Skeletal muscle satellite cell (primary cell): ENCODE measurements around the gene CRYGC.
"Not testable (repeated sequence)": the region's sequence is repeated elsewhere in the genome, so short reads cannot be mapped to it uniquely, and the experiment has no call there.

Experiments
- H3K27me3 ChIP-seq: 2 replicates; pipeline ENCODE4 v1.7.0; 2013; ENCODE audit warnings: low read length; ENCODE audit not compliant: control insufficient read depth, insufficient read depth
- H3K36me3 ChIP-seq: 2 replicates; pipeline ENCODE4 v1.7.0; 2013; ENCODE audit warnings: mild to moderate bottlenecking, control low read depth, low read length; ENCODE audit not compliant: insufficient read depth
- H3K4me1 ChIP-seq: 2 replicates; pipeline ENCODE4 v1.7.0; 2013; ENCODE audit warnings: low read length; ENCODE audit not compliant: control insufficient read depth, insufficient read depth
- H3K4me2 ChIP-seq: 2 replicates; pipeline ENCODE4 v1.7.0; 2013; ENCODE audit warnings: mild to moderate bottlenecking, low read length
- H3K4me3 ChIP-seq: 2 replicates; pipeline ENCODE4 v1.7.0; 2013; ENCODE audit warnings: low read length
- H3K9ac ChIP-seq: 2 replicates; pipeline ENCODE4 v1.7.0; 2013; ENCODE audit warnings: mild to moderate bottlenecking, low read depth, low read length, moderate library complexity
- H3K9me3 ChIP-seq: replicated peaks from 2 replicates; pipeline ENCODE4 v1.7.0; 2013; ENCODE audit warnings: mild to moderate bottlenecking, control low read depth, low read length

The CRYGC gene

GRCh38 chr2:208101716-208102631, 27.7 kb downstream of the CRYGC start:
- no peaks in the 10 kb centered on the region for H3K9me3 ChIP-seq
- no peak overlapping the region for H3K4me3 ChIP-seq
- no peak overlapping the region for H3K9ac ChIP-seq
- peaks cover 5% of the 10 kb centered on the region for H3K4me1 ChIP-seq
- no peak overlapping the region for H3K4me2 ChIP-seq
- H3K36me3 ChIP-seq, result no peaks in the 10 kb centered on the region
- H3K27me3 ChIP-seq, result peaks cover 14% of the 10 kb centered on the region

- Histone ChIP-seq H3K4me1 (peaks cover 5% of the 10 kb centered on the region), H3K27me3 (peaks cover 14% of the 10 kb centered on the region), H3K9ac (no peak overlapping the region), H3K4me3 (no peak overlapping the region), H3K36me3 (no peaks in the 10 kb centered on the region), H3K9me3 (no peaks in the 10 kb centered on the region), H3K4me2 (no peak overlapping the region)
Measured at GRCh38 chr2:208099682-208100470, 29.8 kb downstream of the CRYGC start.

DNA sequence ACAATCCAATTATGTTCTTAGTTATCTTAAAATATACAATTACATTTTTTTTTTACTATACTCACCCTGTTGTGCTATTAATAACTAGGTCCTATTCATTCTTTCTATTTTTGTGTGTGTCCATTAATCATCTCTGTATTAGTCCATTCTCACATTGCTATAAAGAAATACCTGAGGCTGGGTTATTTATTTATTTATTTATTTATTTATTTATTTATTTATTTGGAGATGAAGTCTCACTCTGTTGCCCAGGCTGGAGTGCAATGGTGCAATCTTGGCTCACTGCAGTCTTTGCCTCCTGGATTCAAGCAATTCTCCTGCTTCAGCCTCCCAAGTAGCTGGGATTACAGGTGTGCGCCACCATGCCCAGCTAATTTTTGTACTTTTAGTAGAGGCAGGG, 30.9 kb downstream of the CRYGC start:
- not testable (repeated sequence) for H3K9me3 ChIP-seq, H3K4me1 ChIP-seq, H3K36me3 ChIP-seq, H3K4me2 ChIP-seq, H3K27me3 ChIP-seq, H3K9ac ChIP-seq, H3K4me3 ChIP-seq

DNA sequence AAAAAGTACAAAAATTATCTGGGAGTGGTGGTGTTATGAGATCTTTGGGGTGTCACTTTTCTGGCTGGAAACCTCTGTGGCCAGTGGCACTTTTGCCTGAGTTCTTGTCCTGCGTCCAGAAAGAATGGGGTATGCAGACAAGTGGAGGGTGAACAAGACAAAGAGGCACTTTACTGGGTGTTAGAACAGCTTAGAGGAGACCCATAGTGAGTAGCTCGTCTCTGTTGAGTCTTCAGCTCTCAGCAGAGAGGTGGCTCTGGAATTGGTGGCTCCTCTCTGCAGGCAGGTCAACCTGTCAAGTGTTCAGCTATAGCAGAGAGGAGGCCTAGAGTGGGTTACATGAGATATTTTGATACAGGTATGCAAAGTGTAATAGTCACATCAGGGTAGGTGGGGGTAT, 31.4 kb downstream of the CRYGC start:
- Histone ChIP-seq H3K36me3 (no peaks in the 10 kb centered on the region), H3K4me3 (no peak overlapping the region), H3K9me3 (no peaks in the 10 kb centered on the region), H3K4me1 (peaks cover 5% of the 10 kb centered on the region), H3K27me3 (peaks cover 8% of the 10 kb centered on the region), H3K4me2 (no peak overlapping the region), H3K9ac (no peak overlapping the region)

GRCh38 chr2:208097801-208098200, 31.8 kb downstream of the CRYGC start:
- Histone ChIP-seq H3K4me1 (peaks cover 5% of the 10 kb centered on the region), H3K9me3 (no peaks in the 10 kb centered on the region), H3K9ac (no peak overlapping the region)

DNA sequence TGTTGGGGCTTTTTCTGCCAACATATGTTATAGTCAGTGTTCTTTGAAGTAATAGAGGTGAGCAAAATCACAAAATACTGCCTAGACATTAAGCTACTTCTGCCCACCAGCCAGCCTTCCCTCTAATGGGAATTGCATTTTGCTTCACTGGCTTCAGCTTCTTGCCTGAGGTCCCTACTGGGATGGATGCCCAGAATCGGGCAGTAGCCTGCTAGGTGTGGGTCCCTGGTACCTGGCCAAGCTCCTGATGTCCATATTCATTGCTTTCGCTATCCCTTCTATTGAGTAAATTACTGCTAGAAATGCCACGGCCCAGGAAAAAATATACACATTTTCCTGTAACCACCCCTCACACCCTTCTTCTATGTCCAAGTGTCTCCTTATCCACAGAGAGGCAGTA, 32.3 kb downstream of the CRYGC start:
- Histone ChIP-seq H3K9me3 (no peaks in the 10 kb centered on the region), H3K36me3 (no peaks in the 10 kb centered on the region), H3K9ac (no peak overlapping the region), H3K27me3 (peaks cover 11% of the 10 kb centered on the region), H3K4me2 (no peak overlapping the region), H3K4me3 (no peak overlapping the region), H3K4me1 (peaks cover 5% of the 10 kb centered on the region)

More at GRCh38 chr2:208097801-208098200, 31.8 kb downstream of the CRYGC start:
- Histone ChIP-seq H3K4me2 (no peak overlapping the region), H3K36me3 (no peaks in the 10 kb centered on the region), H3K27me3 (peaks cover 8% of the 10 kb centered on the region), H3K4me3 (no peak overlapping the region)

DNA sequence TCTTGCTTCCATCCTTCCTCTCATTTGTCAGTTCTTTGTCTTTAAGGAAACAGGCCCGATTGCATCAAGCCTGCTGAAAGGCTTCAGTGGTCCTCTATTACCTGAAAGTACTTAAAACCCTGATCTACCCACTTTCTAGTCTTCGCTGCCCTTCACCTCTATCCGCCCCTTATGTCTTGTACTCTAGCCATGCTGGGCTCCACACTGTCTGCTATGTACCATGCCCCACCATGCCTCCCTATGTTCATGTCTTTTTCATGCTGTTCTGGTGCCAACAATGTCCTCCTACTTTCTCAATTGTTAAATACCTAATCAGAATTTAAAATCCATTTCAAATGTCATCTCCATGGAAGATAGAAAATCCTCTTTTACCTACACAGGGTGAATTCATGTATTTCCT, 33.5 kb downstream of the CRYGC start:
- no peak overlapping the region for H3K4me2 ChIP-seq
- peaks cover 5% of the 10 kb centered on the region for H3K4me1 ChIP-seq
- peaks cover 14% of the 10 kb centered on the region for H3K27me3 ChIP-seq
- H3K36me3 ChIP-seq, result no peaks in the 10 kb centered on the region
- no peak overlapping the region for H3K4me3 ChIP-seq
- H3K9me3 ChIP-seq, result no peaks in the 10 kb centered on the region
- H3K9ac ChIP-seq, result no peak overlapping the region

- Histone ChIP-seq H3K4me3 (no peak overlapping the region), H3K9ac (no peak overlapping the region), H3K4me2 (no peak overlapping the region), H3K27me3 (peaks cover 14% of the 10 kb centered on the region), H3K4me1 (peaks cover 5% of the 10 kb centered on the region), H3K36me3 (no peaks in the 10 kb centered on the region), H3K9me3 (no peaks in the 10 kb centered on the region)
Measured at GRCh38 chr2:208093128-208093527, 36.5 kb downstream of the CRYGC start.

- H3K36me3 ChIP-seq, result no peaks in the 10 kb centered on the region
- H3K4me2 ChIP-seq, result no peak overlapping the region
- H3K9ac ChIP-seq, result no peak overlapping the region
- no peak overlapping the region for H3K4me3 ChIP-seq
- peaks cover 17% of the 10 kb centered on the region for H3K27me3 ChIP-seq
- H3K4me1 ChIP-seq, result peaks cover under 1% of the 10 kb centered on the region
- no peaks in the 10 kb centered on the region for H3K9me3 ChIP-seq
Measured at GRCh38 chr2:208092093-208092832, 37.4 kb downstream of the CRYGC start.

GRCh38 chr2:208090420-208090819, 39.2 kb downstream of the CRYGC start:
- H3K4me3 ChIP-seq, result no peak overlapping the region
- no peak overlapping the region for H3K9ac ChIP-seq
- no peak overlapping the region for H3K4me2 ChIP-seq
- H3K9me3 ChIP-seq, result no peaks in the 10 kb centered on the region
- H3K27me3 ChIP-seq, result peaks cover 17% of the 10 kb centered on the region
- H3K4me1 ChIP-seq, result no peaks in the 10 kb centered on the region
- no peaks in the 10 kb centered on the region for H3K36me3 ChIP-seq

DNA sequence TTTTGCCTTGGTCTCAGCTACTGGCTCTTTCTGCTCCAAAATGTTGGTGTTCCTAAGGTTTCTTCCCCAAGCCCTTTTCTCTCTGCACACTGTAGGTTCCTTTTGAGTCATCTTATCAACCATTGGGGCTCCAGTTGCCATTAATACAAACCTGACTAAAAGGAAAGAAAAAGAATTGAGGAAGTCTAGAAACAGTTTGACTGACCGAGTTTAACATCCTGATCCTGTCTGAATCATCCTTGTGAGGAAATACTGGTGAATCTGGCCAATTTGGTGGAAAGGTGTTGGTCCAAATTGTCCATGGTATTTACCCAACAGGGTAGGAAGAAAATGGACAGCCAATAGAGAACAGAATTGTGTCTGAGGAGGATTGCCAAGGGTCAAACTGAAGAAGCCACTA, 43.6 kb downstream of the CRYGC start:
- no peaks in the 10 kb centered on the region for H3K36me3 ChIP-seq
- H3K4me3 ChIP-seq, result no peak overlapping the region
- H3K27me3 ChIP-seq, result peaks cover 15% of the 10 kb centered on the region
- no peak overlapping the region for H3K9ac ChIP-seq
- no peak overlapping the region for H3K4me2 ChIP-seq
- H3K9me3 ChIP-seq, result no peaks in the 10 kb centered on the region
- H3K4me1 ChIP-seq, result no peaks in the 10 kb centered on the region
